T-helper 9 cell (primary cell): ENCODE measurements around the gene MED12L.
"Not testable (repeated sequence)": the region's sequence is repeated elsewhere in the genome, so short reads cannot be mapped to it uniquely, and the experiment has no call there.

Source experiments
- DNase-seq: peaks from one replicate; pipeline ENCODE4 v3.0.0-alpha.2; 2020

Gene MED12L

DNA sequence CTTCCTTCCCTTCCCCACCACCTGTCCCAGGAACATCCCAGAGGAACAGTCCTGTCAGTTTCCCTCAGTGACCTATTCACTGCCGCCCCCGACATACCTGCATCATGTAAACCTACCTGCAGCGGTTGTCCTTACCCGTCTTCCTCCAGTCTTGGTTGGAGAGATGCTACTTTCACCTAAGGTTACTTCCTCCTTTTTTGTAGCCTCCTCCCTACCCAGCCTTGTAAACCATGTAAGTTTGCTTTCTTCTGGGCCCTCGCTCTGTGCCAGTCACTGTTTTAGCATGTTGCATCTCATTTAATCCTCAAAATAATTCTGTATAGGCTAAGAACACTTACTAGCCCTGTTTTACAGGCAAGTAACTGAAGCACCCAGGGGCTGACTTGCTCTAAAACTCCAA, 59.3 kb downstream of the MED12L start:
- DNase-seq = no peak

- no peak for DNase-seq
Measured at GRCh38 chr3:151145713-151146070, 60.2 kb downstream of the MED12L start.

DNA sequence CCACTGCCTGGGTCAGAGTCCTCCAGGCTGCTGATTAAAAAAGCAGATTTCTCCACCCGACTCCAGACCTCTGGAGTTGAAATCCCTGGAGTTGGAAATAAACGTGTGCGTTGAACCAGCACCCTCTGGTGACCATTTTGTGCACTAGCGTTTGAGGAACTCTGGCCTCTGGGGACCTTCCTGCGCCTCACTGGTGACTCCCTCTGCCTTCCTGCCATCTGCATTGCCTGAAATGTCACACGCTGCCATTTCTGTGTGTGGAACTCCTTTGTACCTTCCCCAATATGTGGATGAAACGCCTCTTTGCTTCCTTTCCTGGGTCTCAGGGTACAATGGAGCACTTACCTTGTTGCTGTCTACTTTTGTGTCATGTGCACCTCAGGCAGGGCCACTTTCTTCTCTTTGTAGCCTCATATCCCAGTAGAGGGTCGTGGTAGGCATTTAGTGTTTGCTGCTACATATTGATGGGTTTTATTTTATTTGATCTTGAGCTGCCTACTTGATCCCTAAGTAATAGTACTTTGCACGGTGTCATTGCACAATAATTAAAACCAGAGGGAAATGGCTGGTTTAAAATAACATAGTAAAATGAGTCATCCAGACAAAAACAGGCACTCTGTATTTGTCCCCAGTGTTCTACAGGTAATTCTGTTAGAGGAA, 60.7 kb downstream of the MED12L start:
- peak; percentile 26 for DNase-seq

DNA sequence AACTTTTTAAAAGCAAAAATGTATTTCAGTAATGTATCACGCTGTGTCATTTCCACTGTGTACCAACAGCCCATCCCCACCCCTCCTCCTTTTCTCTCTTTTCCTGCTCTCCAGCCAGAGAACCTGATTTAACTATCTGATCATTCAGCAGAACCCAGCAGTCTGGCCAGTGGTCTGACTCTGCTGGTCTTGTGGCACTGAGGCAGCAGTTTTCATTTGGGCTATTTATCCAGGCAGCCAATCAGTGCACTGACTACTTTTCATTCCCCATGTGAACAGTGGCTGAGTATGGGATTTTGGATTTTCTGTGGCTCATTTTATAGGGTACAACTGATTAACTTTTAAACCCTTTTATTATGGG, 61.2 kb downstream of the MED12L start:
- no peak for DNase-seq

DNA sequence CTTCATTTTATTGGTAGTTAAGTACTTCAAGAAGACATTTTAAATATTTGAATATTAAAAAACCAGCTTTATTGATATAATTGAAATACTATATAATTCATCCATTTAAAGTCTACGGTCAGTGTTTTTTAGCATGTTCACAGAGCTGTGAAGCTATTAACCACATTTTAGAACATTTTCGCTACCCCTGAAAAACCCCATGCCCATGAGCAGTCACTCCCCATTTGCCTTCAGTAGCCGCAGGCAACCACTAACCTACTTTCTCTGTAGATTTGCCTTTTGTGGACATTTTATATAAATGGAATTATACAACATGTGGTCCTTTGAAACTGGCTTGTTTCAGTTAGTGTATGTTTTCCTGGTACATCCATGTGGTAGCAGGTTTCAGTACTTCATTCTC, 61.8 kb downstream of the MED12L start:
- DNase-seq = no peak

DNA sequence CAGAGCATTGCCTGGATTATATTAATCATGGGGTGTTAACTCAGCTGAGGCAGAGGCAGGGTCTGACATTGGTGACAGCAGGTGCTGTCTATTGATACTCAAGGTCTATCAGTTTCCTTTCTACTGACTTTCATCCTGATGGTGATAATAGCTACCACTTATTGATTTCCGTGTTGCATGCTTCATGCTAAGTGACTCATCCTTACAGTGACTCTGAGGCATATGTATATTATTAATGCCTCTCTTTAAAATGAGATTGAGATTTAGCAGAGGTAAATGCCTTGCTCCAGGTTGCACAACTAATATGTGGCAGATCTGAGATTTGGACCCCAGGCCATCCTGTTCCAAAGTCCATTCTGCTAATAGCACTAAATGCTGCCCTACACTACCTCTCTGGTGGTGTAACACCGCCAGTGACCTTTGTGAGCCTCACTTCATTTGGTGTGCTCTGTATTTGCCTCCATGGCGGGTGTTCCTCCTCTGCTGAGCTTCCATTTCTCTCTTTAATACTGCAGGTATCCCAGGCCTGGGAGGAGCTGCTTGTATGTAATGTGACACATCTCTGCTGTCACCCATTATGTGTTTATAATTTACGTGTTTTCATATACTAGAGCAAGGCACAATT, 67.1 kb downstream of the MED12L start:
- DNase-seq = no peak

GRCh38 chr3:151154566-151154965, 69.1 kb downstream of the MED12L start:
- no peak for DNase-seq

- DNase-seq = no peak
Measured at GRCh38 chr3:151155409-151156128, 70.1 kb downstream of the MED12L start.

GRCh38 chr3:151156618-151157216, 71.3 kb downstream of the MED12L start:
- DNase-seq = no peak

GRCh38 chr3:151159806-151160205, 74.3 kb downstream of the MED12L start:
- no peak for DNase-seq

- no peak for DNase-seq
Measured at GRCh38 chr3:151165226-151165625, 79.8 kb downstream of the MED12L start.

DNA sequence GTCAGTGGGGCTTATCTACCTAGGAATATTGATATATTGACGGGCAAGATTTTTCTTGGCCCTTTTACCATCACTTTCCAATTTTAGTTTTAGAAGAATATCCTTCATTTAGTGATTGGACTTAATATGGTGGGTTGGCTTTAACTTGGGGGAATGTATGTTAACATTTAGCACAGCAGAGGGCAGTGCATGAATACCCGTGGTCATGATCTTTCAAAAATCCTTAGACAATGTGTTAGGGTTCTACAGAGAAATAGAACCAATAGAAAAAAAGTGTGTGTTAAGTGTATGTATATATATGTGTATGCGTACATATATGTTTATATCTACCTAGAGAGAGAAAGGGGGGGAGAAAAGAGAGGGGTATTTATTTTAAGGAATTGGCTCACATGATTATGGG, 80.7 kb downstream of the MED12L start:
- DNase-seq = no peak

GRCh38 chr3:151168269-151169094, 83.0 kb downstream of the MED12L start:
- DNase-seq = peak; percentile 78

DNA sequence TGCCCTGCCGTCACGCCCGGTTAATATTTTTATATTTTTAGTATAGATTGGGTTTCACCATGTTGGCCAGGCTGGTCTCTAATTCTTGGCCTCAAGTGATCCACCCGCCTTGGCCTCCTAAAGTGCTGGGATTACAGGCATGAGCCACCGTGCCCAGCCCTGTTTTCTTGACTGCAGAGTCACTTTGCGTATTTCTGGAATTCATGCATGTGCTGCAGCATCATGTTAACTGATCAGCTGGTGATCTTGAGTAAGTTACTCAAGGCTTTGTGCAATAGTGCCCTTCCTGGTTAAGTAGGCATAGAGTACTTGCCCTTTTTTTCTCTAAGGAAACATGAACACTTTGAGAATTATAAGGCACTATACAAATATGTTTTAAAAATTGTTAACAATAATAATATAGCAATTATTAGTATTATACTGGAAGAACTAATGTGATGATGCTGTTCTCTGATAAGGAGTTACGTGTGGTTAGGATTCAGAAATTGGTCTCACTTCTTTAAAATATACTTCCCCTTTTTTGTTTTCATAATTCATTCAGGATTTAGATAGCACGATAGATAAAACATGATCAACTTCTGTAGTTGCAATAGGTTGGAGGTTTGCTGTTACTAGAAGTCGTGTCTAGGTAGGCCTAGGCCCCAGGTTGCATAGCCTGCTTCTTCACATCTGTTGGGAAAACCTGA, 83.9 kb downstream of the MED12L start:
- DNase-seq = no peak

- DNase-seq = not testable (repeated sequence)
Measured at GRCh38 chr3:151169948-151170679, 84.7 kb downstream of the MED12L start.

DNA sequence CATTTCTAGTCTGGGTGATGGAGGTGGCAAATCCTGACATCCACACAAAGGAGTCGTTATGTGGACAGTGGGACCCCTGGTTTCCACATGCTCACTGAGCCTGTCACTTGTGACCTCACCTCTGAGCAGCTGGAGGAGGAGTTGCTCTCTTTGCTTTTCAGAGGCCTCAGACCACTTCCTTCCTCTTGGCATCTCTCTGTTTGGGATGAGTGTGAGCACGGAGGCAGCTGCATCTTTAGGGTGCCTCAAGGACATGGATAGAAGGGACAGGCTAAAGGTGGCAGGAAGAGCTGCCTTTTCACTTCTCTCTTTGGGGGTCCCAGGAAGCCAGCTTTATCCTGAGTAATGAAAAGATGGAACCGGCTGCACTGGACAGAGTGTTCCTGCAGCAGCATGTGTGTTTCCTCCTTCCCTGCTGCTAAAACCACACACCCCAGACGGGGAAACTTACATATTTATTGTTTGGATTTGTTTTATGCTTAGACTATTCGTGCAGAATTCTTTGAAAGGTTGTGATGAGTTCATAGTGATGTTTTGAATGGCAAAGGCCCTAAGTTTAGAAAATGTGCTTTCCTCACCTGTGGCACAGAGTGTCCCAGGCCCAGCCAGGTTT, 85.8 kb downstream of the MED12L start:
- no peak for DNase-seq

GRCh38 chr3:151174351-151174750, 88.9 kb downstream of the MED12L start:
- no peak for DNase-seq

DNA sequence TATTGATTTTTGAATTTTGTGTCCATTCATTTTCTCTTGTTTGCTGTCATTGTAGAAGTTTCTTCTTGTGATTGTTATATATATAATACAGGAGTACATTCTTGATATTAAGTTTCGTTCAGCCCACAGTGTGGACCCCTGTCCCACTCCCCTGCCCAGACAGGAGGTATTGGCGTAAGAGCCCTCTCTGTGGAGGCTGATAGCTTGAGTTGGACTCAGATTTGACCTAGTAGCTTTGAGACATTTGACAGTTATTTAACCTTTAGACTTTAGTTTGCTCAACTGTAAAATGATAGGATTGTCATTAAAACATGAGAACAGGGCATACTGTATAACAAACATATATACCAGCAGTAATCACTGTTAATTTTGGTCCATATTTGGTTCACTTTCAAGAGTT, 90.5 kb downstream of the MED12L start:
- no peak for DNase-seq

DNA sequence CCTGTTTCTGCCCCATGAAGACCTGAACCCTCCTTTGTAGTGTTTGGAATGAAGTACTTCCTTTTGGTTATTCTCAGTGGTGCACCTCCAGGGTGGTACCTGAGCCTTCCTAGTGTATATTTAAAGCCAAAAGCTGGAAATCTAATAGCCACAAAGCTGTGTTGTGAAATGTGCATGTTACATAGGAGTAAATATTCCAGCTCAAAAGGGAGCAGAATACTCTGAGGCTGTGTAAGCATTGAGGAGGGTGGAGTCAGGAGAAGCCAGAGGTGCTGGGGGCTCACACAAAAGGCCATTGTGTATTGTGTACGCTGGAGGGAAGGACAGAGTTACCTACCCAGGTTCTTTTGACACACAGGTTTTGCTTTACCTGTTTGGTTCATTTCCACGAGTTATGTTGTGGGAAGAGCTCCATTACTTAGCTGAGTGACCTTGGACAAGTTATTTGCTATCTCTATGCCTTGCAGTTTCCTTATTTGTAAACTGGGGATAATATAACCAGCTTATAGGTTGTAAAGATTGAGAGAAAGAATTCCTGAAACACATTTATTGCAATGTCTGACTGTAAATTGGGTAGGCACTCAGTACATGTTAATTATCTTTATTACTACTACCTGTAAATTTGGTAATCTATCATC, 92.9 kb downstream of the MED12L start:
- DNase-seq = no peak

- no peak for DNase-seq
Measured at GRCh38 chr3:151182349-151183079, 97.0 kb downstream of the MED12L start.
